Omental fat pad (tissue), 4 donors: ENCODE measurements around the gene LRRC27. TPM values are rescaled to one million over a fixed set of nuclear protein-coding genes. Genes with fewer than 3 reads are reported as not detected.

Source experiments
- ATAC-seq: fragments of 150-250 bp; one replicate; pipeline ENCODE4 v1.9.1; 2016; ENCODE audit warnings: mild to moderate bottlenecking, moderate library complexity; ENCODE audit not compliant: low FRiP score
- DNase-seq: peaks from one replicate; pipeline ENCODE4 v3.0.0-alpha.2; 2019; ENCODE audit warnings: low spot score
- total RNA-seq, 4 donors: library from RNA; depleted of rRNA; stranded (reverse); fragments of >200 nt; gene quantifications; one replicate each; pipeline ENCODE4 v1.1.0, GENCODE V29; 2016
- TF ChIP-seq, protein P1 (sequence below), 3 donors: fragments of 450-650 bp; IDR thresholded peaks; one replicate each; pipeline ENCODE4 v1.5.1; 2016 to 2017; ENCODE audit warnings: antibody characterized with exemption in 3 of 3, mild to moderate bottlenecking in 3 of 3, moderate library complexity in 2 of 3

LRRC27 gene
- total RNA-seq, 4 donors from 2014 or later = 5.0 to 12.1 (median 7.7) TPM

DNA sequence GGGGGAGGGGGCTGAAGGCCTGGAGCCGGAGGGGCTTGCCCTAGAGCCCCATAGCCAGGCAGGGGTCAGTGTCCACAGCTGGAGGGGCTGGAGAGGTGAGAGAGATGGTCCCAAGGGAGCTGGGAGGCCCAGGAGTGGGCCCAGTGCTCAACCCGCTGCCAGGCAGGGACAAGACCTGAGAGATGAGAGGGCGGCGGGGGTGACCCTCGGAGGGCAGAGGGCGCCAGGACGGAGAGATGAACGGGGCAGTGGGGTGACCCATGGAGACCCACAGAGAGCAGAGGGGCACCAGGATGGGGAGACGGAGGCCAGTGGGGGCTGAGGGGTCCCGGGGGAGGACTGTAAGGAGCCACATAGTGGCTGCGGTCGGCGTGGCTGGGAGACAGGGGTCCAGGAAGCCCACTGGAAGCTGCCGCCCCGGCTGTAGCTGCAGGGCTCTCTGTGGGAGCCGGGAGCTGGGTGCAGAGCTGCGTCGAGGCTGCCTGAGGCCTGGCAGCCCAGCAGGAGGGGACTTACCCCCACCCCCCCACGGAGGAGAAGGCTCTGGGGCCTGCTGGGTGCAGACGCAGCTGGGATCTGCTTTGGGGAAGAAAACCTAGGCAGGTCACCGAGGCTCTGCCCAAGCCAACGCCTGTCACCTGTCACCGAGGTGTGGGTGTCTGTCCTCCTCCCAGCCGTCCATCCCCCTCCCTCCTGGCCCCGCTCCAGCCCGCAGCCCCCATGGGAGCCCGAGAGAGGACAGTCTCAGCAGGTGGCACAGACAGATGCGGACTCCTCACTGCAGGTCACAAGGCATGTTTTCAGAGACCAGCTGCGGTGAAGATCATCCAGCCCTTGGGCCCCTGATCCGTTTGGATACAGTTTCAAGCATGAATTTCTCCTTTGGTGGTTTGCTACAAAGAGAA, 90.1 kb downstream of the LRRC27 start:
- TF ChIP-seq, protein P1, sequence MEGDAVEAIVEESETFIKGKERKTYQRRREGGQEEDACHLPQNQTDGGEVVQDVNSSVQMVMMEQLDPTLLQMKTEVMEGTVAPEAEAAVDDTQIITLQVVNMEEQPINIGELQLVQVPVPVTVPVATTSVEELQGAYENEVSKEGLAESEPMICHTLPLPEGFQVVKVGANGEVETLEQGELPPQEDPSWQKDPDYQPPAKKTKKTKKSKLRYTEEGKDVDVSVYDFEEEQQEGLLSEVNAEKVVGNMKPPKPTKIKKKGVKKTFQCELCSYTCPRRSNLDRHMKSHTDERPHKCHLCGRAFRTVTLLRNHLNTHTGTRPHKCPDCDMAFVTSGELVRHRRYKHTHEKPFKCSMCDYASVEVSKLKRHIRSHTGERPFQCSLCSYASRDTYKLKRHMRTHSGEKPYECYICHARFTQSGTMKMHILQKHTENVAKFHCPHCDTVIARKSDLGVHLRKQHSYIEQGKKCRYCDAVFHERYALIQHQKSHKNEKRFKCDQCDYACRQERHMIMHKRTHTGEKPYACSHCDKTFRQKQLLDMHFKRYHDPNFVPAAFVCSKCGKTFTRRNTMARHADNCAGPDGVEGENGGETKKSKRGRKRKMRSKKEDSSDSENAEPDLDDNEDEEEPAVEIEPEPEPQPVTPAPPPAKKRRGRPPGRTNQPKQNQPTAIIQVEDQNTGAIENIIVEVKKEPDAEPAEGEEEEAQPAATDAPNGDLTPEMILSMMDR (IDR thresholded peaks at IDR 0.05) = no peak
- no peak for ATAC-seq

DNA sequence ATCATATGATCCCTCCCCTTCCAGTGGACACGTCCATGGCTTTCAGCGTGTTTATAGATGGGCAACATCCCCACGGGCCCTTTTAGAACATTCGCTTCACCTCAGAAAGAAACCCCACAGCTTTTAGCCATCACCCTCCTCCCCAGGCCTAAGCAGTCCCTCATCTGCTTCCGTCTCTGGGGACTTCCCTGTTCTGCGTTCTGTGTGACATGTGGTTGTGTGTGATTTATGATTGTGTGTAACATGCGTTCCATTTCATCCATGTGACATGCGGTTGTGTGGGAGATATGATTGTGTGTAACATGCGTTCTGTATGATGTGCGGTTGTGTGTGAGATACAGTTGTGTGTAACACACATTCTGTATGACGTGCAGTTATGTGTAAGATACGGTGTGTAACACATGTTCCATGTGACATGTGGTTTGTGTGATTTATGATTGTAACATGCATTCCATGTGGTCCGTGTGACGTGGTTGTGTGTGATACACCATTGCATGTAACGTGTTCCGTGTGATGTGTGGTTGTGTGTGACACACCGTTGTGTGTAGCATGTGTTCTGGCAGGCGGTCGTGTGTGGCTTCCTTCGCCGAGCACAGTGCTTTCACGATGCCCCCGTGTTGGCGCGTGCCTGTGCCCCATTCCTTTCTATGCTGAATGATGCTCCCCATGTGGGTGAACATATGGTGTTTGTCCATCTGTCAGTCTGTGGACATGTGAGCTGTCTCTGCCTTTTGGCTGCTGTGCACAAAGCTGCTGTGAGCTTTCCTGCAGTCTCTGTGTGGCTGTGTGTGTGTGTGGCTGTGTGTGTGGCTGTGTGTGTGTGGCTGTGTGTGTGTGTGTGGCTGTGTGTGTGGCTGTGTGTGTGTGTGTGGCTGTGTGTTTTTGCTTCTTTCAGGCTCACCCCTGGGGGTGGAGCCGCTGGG, 91.2 kb downstream of the LRRC27 start:
- DNase-seq (no peak), ATAC-seq (no peak)
- TF ChIP-seq, protein P1 (IDR thresholded peaks at IDR 0.05) = no peak

More for the DNA sequence above, 90.1 kb downstream of the LRRC27 start:
- DNase-seq = no peak

DNA sequence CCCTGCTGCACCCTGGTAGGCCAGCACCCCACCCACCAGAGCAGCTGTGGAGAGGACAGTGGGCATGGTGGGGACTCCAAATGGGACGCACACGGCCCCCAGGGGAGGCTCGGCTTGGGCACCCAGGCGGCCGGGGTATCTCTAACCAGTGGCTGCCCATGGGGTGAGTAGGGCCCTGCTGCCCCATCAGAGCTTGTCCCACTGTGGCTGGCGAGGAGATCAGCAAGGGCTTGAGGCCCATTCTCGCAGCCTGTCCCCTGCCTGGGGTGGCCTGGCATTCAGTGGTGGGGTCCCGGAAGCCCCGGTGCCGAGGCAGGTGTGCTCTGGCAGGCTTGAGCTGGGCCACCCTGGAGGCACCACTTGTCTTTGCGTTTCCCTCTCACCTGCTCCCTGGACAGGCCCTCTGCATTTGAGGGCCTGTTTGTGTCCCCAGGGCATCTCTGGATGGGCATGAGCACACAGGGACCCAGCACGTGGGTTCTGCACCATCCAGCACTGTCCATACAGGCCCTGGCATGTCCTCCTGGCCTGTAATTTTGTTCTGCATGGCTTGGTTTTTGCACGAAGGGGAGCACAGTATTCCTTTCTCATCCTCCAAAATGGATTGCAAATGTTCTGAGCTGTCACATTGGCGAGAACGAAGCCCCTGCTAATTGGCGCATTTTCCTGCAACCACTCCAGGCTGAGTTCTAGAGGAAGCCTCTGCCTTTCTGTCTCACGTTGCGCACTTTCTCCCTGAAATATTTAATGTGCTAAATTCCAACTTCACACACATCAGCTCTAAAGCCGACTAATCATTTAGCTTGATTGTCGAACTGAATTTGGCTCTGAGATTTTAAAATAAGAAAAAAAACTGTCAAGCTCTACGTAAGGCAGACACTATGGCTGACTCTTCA, 92.2 kb downstream of the LRRC27 start:
- TF ChIP-seq, protein P1 (IDR thresholded peaks at IDR 0.05) = no peak
- ATAC-seq = no peak
- DNase-seq = no peak

- ATAC-seq = no peak
- TF ChIP-seq, protein P1 (IDR thresholded peaks at IDR 0.05) = no peak
- DNase-seq = no peak
These were observed 93.2 kb downstream of the LRRC27 start for GRCh38 chr10:132425029-132425756.

- no peak for ATAC-seq
- DNase-seq = no peak
- TF ChIP-seq, protein P1 (IDR thresholded peaks at IDR 0.05) = no peak
These were observed 93.8 kb downstream of the LRRC27 start for GRCh38 chr10:132425757-132426155.
